ENCODE data around the gene PTPA.

DNA sequence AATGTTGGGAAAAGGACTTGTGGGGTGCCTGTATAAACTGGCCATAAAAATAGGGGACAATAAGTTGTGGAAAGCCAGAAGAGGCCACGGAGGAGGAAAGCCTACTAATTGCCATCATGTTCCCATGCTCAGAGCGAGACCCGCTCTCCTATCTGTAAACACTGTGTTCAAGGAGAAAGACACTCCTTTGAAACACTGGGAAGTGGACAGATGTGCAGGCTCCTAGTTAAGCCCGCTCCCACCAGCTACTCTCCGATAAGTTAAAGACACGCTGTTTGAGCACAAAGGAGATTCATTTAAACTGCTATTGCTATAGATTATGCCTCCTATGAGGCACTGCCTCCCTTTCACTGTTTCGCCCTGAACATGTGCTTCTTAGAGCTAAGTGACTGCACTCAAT is 9.9 kb upstream of the PTPA start:
- TF ChIP-seq, protein P1, sequence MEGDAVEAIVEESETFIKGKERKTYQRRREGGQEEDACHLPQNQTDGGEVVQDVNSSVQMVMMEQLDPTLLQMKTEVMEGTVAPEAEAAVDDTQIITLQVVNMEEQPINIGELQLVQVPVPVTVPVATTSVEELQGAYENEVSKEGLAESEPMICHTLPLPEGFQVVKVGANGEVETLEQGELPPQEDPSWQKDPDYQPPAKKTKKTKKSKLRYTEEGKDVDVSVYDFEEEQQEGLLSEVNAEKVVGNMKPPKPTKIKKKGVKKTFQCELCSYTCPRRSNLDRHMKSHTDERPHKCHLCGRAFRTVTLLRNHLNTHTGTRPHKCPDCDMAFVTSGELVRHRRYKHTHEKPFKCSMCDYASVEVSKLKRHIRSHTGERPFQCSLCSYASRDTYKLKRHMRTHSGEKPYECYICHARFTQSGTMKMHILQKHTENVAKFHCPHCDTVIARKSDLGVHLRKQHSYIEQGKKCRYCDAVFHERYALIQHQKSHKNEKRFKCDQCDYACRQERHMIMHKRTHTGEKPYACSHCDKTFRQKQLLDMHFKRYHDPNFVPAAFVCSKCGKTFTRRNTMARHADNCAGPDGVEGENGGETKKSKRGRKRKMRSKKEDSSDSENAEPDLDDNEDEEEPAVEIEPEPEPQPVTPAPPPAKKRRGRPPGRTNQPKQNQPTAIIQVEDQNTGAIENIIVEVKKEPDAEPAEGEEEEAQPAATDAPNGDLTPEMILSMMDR (IDR thresholded peaks at IDR 0.05; ENCODE audit: borderline replicate concordance, extremely low read depth, low read length, poor library complexity, severe bottlenecking): no peak
- no peak for TF ChIP-seq EZH2 (IDR thresholded peaks at IDR 0.05; ENCODE audit: borderline replicate concordance, low read depth, low read length, severe bottlenecking)

All from DND-41 (cell line).